ENCODE data around the gene BACE2. TPM values are rescaled to one million over a fixed set of nuclear protein-coding genes. Genes with fewer than 3 reads are reported as not detected.

The BACE2 gene
- total and polyA plus RNA-seq, 2 of the 4 experiments (the other 2 are of a cell fraction) = 17.0 to 35.5 TPM

DNA sequence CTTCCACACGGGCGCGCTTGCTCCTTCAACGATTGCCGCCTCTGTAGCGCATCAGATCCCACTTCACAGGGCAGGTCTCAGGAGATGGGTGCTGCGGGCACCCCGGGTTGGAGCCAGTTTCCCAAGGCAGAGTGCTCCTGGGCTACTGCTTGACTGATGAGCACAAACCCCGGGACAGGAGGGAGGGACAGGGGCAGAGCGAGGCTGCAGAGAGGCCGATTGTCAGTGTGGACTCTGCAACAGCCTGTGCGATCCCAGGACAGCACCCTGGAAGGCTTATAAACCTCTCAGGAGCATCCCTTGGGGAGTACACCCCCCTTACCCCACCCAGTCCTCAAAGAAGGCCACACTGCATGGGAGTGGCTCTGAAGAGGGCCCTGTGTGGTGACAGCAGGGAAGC lies 28.0 kb upstream of the BACE2 start:
- no peaks in the 10 kb centered on the region for H3K36me3 ChIP-seq (ENCODE audit: control insufficient read depth, insufficient read depth, low read length)
- H3K9me3 ChIP-seq (ENCODE audit: control insufficient read depth, insufficient read depth, low read length) = no peaks in the 10 kb centered on the region
- H2AK9ac ChIP-seq (replicated peaks; ENCODE audit: low read depth, low read length, poor library complexity) = no peak overlapping the region
- intact Hi-C loops (cut with micrococcal nuclease) = no loop called here
- no peak overlapping the region for H4K8ac ChIP-seq (ENCODE audit: low read depth in 2 of 2, low read length in 2 of 2)
- ChIA-PET CTCF (no interaction called here), POLR2A (ENCODE audit: unreplicated experiment) (no interaction called here)
- no peak overlapping the region for H2BK5ac ChIP-seq (ENCODE audit: low read depth, low read length, poor library complexity, severe bottlenecking)
- H2BK120ac ChIP-seq (ENCODE audit: low read depth, low read length) = no peak overlapping the region
- no peak overlapping the region for H3K14ac ChIP-seq (replicated peaks; ENCODE audit: low read depth, low read length)
- DNase-seq (no peak), ATAC-seq (ENCODE audit: low read depth) (no peak)
- no peaks in the 10 kb centered on the region for H4K20me1 ChIP-seq (ENCODE audit: insufficient read depth, low read length)
- H2AFZ ChIP-seq (replicated peaks; ENCODE audit: low read length, poor library complexity) = no peak overlapping the region
- no peak overlapping the region for H4K5ac ChIP-seq (ENCODE audit: low read depth, low read length)
- H3K56ac ChIP-seq (ENCODE audit: extremely low read depth, insufficient read depth, low read length) = no peak overlapping the region
- H3K4me2 ChIP-seq (ENCODE audit: low read depth, low read length) = no peak overlapping the region
- no peaks in the 10 kb centered on the region for H3K4me1 ChIP-seq (ENCODE audit: control insufficient read depth, insufficient read depth, low read length)
- WGBS, 2 experiments (ENCODE audit: extremely low coverage in 2 of 2, insufficient read length in 1 of 2) = 60% methylated on average over 2 of the region's 12 CpGs; no CpG with 5 or more reads in 1 of the 2 experiments
- no peaks in the 10 kb centered on the region for H3K79me1 ChIP-seq (ENCODE audit: low read depth in 1 of 2, low read length in 2 of 2)
- no peaks in the 10 kb centered on the region; the same call in 1 of the 2 replicates for H3K9me1 ChIP-seq (ENCODE audit: insufficient read depth, low read length)
- H2BK15ac ChIP-seq (ENCODE audit: low read depth, low read length) = no peak overlapping the region
- BruUV-seq (replicated peaks) = no TSS peak
- TF ChIP-seq CHD1 (IDR thresholded peaks at IDR 0.05; ENCODE audit: low read depth, low read length) = no peak
- no peak for TF ChIP-seq MXI1 (IDR thresholded peaks at IDR 0.05; ENCODE audit: borderline replicate concordance, low read depth, low read length)
- no peak for TF ChIP-seq MAZ (IDR thresholded peaks at IDR 0.05; ENCODE audit: borderline replicate concordance, low read depth, low read length)
- no peak for TF ChIP-seq ELK1 (IDR thresholded peaks at IDR 0.05; ENCODE audit: borderline replicate concordance, low read depth, low read length)
- no peak for TF ChIP-seq RFX5 (IDR thresholded peaks at IDR 0.05; ENCODE audit: low read depth, low read length)
- no peak for TF ChIP-seq NFE2L2 (IDR thresholded peaks at IDR 0.05; ENCODE audit: low read depth, low read length)
- TF ChIP-seq FOS (IDR thresholded peaks at IDR 0.05; ENCODE audit: low read depth, low read length) = no peak
- no peak for TF ChIP-seq MAFK (IDR thresholded peaks at IDR 0.05; ENCODE audit: low read depth, low read length)
- TF ChIP-seq, protein P1, sequence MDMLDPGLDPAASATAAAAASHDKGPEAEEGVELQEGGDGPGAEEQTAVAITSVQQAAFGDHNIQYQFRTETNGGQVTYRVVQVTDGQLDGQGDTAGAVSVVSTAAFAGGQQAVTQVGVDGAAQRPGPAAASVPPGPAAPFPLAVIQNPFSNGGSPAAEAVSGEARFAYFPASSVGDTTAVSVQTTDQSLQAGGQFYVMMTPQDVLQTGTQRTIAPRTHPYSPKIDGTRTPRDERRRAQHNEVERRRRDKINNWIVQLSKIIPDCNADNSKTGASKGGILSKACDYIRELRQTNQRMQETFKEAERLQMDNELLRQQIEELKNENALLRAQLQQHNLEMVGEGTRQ (IDR thresholded peaks at IDR 0.05; ENCODE audit: low read depth, low read length) = no peak
- TF ChIP-seq RCOR1 (IDR thresholded peaks at IDR 0.05; ENCODE audit: insufficient replicate concordance, low read length) = no peak
- TF ChIP-seq BHLHE40 (IDR thresholded peaks at IDR 0.05; ENCODE audit: low read depth, low read length) = no peak
- TF ChIP-seq POLR2A (IDR thresholded peaks at IDR 0.05; ENCODE audit: low read depth, low read length) = no peak
- TF ChIP-seq, protein P2, sequence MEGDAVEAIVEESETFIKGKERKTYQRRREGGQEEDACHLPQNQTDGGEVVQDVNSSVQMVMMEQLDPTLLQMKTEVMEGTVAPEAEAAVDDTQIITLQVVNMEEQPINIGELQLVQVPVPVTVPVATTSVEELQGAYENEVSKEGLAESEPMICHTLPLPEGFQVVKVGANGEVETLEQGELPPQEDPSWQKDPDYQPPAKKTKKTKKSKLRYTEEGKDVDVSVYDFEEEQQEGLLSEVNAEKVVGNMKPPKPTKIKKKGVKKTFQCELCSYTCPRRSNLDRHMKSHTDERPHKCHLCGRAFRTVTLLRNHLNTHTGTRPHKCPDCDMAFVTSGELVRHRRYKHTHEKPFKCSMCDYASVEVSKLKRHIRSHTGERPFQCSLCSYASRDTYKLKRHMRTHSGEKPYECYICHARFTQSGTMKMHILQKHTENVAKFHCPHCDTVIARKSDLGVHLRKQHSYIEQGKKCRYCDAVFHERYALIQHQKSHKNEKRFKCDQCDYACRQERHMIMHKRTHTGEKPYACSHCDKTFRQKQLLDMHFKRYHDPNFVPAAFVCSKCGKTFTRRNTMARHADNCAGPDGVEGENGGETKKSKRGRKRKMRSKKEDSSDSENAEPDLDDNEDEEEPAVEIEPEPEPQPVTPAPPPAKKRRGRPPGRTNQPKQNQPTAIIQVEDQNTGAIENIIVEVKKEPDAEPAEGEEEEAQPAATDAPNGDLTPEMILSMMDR (conservative IDR thresholded peaks at IDR 0.05; ENCODE audit: low read depth, low read length) = no peak
- no peak for TF ChIP-seq RAD21 (IDR thresholded peaks at IDR 0.05; ENCODE audit: low read length)
- no peak for TF ChIP-seq CEBPB (IDR thresholded peaks at IDR 0.05; ENCODE audit: low read depth, low read length)
- no peak for TF ChIP-seq SMC3 (IDR thresholded peaks at IDR 0.05; ENCODE audit: low read depth, low read length)
- no peak overlapping the region for H3K9ac ChIP-seq (ENCODE audit: low read depth, low read length)
- no peak overlapping the region for H3K4ac ChIP-seq (ENCODE audit: low read depth, low read length)
- no peak overlapping the region for H2BK20ac ChIP-seq (ENCODE audit: low read depth, low read length)
- H4K91ac ChIP-seq (ENCODE audit: insufficient read depth, low read depth, low read length) = no peak overlapping the region
- H3K4me3 ChIP-seq (ENCODE audit: insufficient read depth, low read depth, low read length) = no peak overlapping the region
- dilution Hi-C loops (cut with HindIII; ENCODE audit: low sequenced_read_pairs, unreplicated experiment) = no loop called here
- H3K27ac ChIP-seq (ENCODE audit: insufficient read depth, low read length) = no peak overlapping the region
- H3K18ac ChIP-seq (ENCODE audit: low read depth, low read length) = no peak overlapping the region
- no peaks in the 10 kb centered on the region; the same call in 1 of the 2 replicates for H3K27me3 ChIP-seq (ENCODE audit: control insufficient read depth, insufficient read depth, low read length)
- H3K23ac ChIP-seq (ENCODE audit: low read depth, low read length) = no peak overlapping the region
- in situ Hi-C loops (cut with MboI; ENCODE audit: low sequenced_read_pairs) = no loop called here
- no peak overlapping the region for H2AK5ac ChIP-seq (ENCODE audit: low read depth, low read length)

Measured in IMR-90 (cell line).